IMR-90 (cell line): ENCODE measurements around the gene FAM180A. TPM values are rescaled to one million over a fixed set of nuclear protein-coding genes. Genes with fewer than 3 reads are reported as not detected.

Source experiments
- ATAC-seq: fragments of 200-7000 bp; cut with Tn5 transposase; 2 replicates; pipeline ENCODE4 v1.9.1; 2020; ENCODE audit warnings: low read depth, mild to moderate bottlenecking, moderate library complexity
- BruUV-seq: library from RNA; stranded (reverse); fragments of 400-500 nt; replicated peaks from 2 replicates; lab custom pipeline; 2021; lab: Mats Ljungman, UMichigan
- CTCF ChIA-PET: fragments of 300-600 bp; formaldehyde crosslinking; extraction: SDS; loops from one replicate; lab custom pipeline; 2021; ENCODE audit warnings: antibody characterized with exemption; lab: Yijun Ruan, JAX
- POLR2A ChIA-PET: fragments of 300-600 bp; sonication (Branson Sonifier 250); formaldehyde crosslinking; loops from one replicate; lab custom pipeline; 2022; ENCODE audit warnings: antibody characterized with exemption; ENCODE audit not compliant: unreplicated experiment; lab: Charles Lee
- DNase-seq: peaks from one replicate; pipeline ENCODE4 v3.0.0; 2013
- H2AFZ ChIP-seq: replicated peaks from 2 replicates; pipeline ENCODE3; 2013; ENCODE audit warnings: low read length, mild to moderate bottlenecking; ENCODE audit not compliant: poor library complexity
- H2AK5ac ChIP-seq: 2 replicates; pipeline ENCODE4 v1.6.1; 2013; ENCODE audit warnings: low read depth, low read length, inconsistent platforms
- H2AK9ac ChIP-seq: replicated peaks from 2 replicates; pipeline ENCODE3; 2013; ENCODE audit warnings: mild to moderate bottlenecking, low read depth, low read length, moderate library complexity; ENCODE audit not compliant: poor library complexity
- H2BK120ac ChIP-seq: 2 replicates; pipeline ENCODE4 v1.6.1; 2013; ENCODE audit warnings: low read depth, low read length, inconsistent platforms
- H2BK15ac ChIP-seq: 3 replicates; pipeline ENCODE4 v1.6.1; 2013; ENCODE audit warnings: low read depth, low read length, inconsistent platforms
- H2BK20ac ChIP-seq: 2 replicates; pipeline ENCODE4 v1.6.1; 2013; ENCODE audit warnings: low read depth, mild to moderate bottlenecking, inconsistent platforms, low read length, moderate library complexity
- H2BK5ac ChIP-seq: 2 replicates; pipeline ENCODE4 v1.6.1; 2013; ENCODE audit warnings: mild to moderate bottlenecking, low read depth, low read length, inconsistent platforms; ENCODE audit not compliant: poor library complexity, severe bottlenecking
- H3K14ac ChIP-seq: replicated peaks from 2 replicates; pipeline ENCODE4 v1.6.1; 2013; ENCODE audit warnings: low read depth, low read length, inconsistent platforms
- H3K18ac ChIP-seq: 2 replicates; pipeline ENCODE4 v1.6.1; 2013; ENCODE audit warnings: low read depth, low read length, control low read depth
- H3K23ac ChIP-seq: 2 replicates; pipeline ENCODE4 v1.6.1; 2013; ENCODE audit warnings: low read depth, low read length, inconsistent platforms
- H3K27ac ChIP-seq: 2 replicates; pipeline ENCODE4 v1.5.1; 2013; ENCODE audit warnings: mild to moderate bottlenecking, control low read depth, low read length; ENCODE audit not compliant: insufficient read depth
- H3K27me3 ChIP-seq: 2 replicates; pipeline ENCODE4 v1.6.1; 2013; ENCODE audit warnings: low read length; ENCODE audit not compliant: control insufficient read depth, insufficient read depth
- H3K36me3 ChIP-seq: 2 replicates; pipeline ENCODE4 v1.6.1; 2013; ENCODE audit warnings: low read length, mixed read lengths; ENCODE audit not compliant: control insufficient read depth, insufficient read depth
- H3K4ac ChIP-seq: 2 replicates; pipeline ENCODE4 v1.6.1; 2013; ENCODE audit warnings: low read depth, low read length, inconsistent platforms
- H3K4me1 ChIP-seq: 2 replicates; pipeline ENCODE4 v1.6.1; 2013; ENCODE audit warnings: low read length, mixed read lengths; ENCODE audit not compliant: control insufficient read depth, insufficient read depth
- H3K4me2 ChIP-seq: 2 replicates; pipeline ENCODE4 v1.6.1; 2013; ENCODE audit warnings: low read depth, mild to moderate bottlenecking, control low read depth, low read length, moderate library complexity
- H3K4me3 ChIP-seq: 2 replicates; pipeline ENCODE4 v1.5.1; 2013; ENCODE audit warnings: low read depth, mild to moderate bottlenecking, control low read depth, low read length, moderate library complexity; ENCODE audit not compliant: insufficient read depth
- H3K56ac ChIP-seq: 2 replicates; pipeline ENCODE4 v1.6.1; 2013; ENCODE audit warnings: low read length, inconsistent platforms; ENCODE audit not compliant: insufficient read depth; ENCODE audit errors: extremely low read depth
- H3K79me1 ChIP-seq, 2 experiments: 2 replicates each; pipeline ENCODE4 v1.6.1; 2013; ENCODE audit warnings: low read length in 2 of 2, inconsistent platforms in 1 of 2, low read depth in 1 of 2
- H3K9ac ChIP-seq: 2 replicates; pipeline ENCODE4 v1.6.1; 2013; ENCODE audit warnings: low read depth, low read length, control low read depth
- H3K9me1 ChIP-seq: 2 replicates; pipeline ENCODE4 v1.6.1; 2013; ENCODE audit warnings: low read length, inconsistent platforms; ENCODE audit not compliant: insufficient read depth
- H3K9me3 ChIP-seq: 2 replicates; pipeline ENCODE4 v1.6.1; 2013; ENCODE audit warnings: low read length; ENCODE audit not compliant: control insufficient read depth, insufficient read depth
- H4K20me1 ChIP-seq: 2 replicates; pipeline ENCODE4 v1.6.1; 2013; ENCODE audit warnings: low read length, inconsistent platforms; ENCODE audit not compliant: insufficient read depth
- H4K5ac ChIP-seq: 2 replicates; pipeline ENCODE4 v1.6.1; 2013; ENCODE audit warnings: mild to moderate bottlenecking, low read depth, low read length, control low read depth
- H4K8ac ChIP-seq, 2 experiments: 2 replicates each; pipeline ENCODE4 v1.6.1; 2013; ENCODE audit warnings: low read depth in 2 of 2, low read length in 2 of 2, control low read depth in 1 of 2, inconsistent platforms in 1 of 2
- H4K91ac ChIP-seq: 2 replicates; pipeline ENCODE4 v1.6.1; 2013; ENCODE audit warnings: low read depth, low read length, inconsistent platforms; ENCODE audit not compliant: insufficient read depth
- CEBPB ChIP-seq: IDR thresholded peaks from 2 replicates; pipeline ENCODE4 v1.6.1; 2012; ENCODE audit warnings: low read depth, low read length, improper control_type of control experiment
- FOS ChIP-seq: fragments of 150-350 bp; IDR thresholded peaks from 2 replicates; pipeline ENCODE4 v1.6.1; 2016; ENCODE audit warnings: low read depth, low read length
- WGBS, 2 experiments: methylation state at CpG; one replicate each; pipeline versions ENCODE4 v1.1.5 to v1.1.7; 2013; ENCODE audit warnings: missing lambda C conversion rate in 2 of 2; ENCODE audit not compliant: insufficient read length in 1 of 2; ENCODE audit errors: extremely low coverage in 2 of 2; 5-methylcytosine and 5-hydroxymethylcytosine counted together
- dilution Hi-C: fragments of 300-500 bp; cut with HindIII; formaldehyde crosslinking; loops from one replicate; pipeline ENCODE4 v1.14.3; 2018; ENCODE audit warnings: low sequenced_read_pairs; ENCODE audit not compliant: unreplicated experiment
- in situ Hi-C: fragments of 300-500 bp; cut with MboI; formaldehyde crosslinking; loops from 3 replicates; pipeline ENCODE4 v1.14.3; 2019; ENCODE audit warnings: low sequenced_read_pairs, inconsistent platforms, mixed read lengths
- intact Hi-C: fragments of 100-400 bp; cut with micrococcal nuclease; formaldehyde crosslinking; loops from 2 replicates; pipeline ENCODE4 v1.10.0; 2022
- polyA plus RNA-seq, 3 experiments: library from polyadenylated mRNA; depleted of rRNA; stranded (reverse); fragments of >200 nt; gene quantifications; 2 replicates each; pipeline ENCODE4 v1.2.3, GENCODE V29; 2012; ENCODE audit warnings: low replicate concordance in 1 of 3
- total RNA-seq: library from RNA; depleted of rRNA; stranded (reverse); fragments of >200 nt; gene quantifications from 2 replicates; pipeline ENCODE4 v1.2.3, GENCODE V29; 2012

Gene FAM180A
- total and polyA plus RNA-seq, 2 of the 4 experiments (the other 2 are of a cell fraction): 1.3 to 2.0 TPM

DNA sequence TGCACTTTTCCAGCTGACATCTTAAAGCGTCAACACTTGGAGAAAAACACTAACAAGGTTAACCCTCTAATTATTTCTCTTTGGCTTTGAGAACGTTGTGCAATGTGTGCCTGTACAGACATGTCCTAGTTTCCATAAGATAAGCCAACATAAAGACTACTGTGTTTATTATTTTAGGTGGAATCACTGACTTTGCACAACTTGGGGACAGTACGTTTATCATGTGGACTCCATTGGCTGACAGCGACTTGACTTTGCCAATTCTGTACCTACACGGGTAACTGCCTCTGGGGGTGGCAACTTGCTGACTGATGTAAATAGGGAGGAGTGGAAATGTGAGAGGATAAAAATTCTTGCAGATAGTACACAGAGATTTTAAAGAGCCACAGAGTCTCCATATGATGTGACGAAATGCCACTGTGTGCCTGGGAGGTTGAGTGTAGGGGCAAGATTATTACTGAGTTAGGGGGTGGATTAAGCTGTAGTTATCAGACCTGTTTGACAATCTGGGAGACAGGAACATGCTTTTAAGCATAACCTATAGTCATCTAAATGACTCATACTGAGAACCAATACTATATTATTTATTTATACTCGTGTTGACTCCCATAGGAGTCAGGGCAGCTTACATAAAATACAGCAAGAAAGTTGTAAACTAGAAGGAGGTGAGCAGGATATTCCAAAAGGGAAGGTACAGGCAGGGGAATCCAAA, 41.6 kb downstream of the FAM180A start:
- H3K4me1 ChIP-seq: peaks cover 10% of the 10 kb centered on the region
- no peak overlapping the region for H4K5ac ChIP-seq
- CTCF ChIA-PET: no interaction called here
- WGBS, 2 experiments: no CpG with 5 or more reads among the region's 7 CpGs
- H4K8ac ChIP-seq: peak overlapping the region in 1 of 2 experiments; percentile 31; a peak in 2 of 4 replicates
- ATAC-seq (peak; percentile 59), DNase-seq (peak; percentile 64)
- H3K14ac ChIP-seq: peak overlapping the region; percentile 29; the same call in 1 of the 2 replicates
- no peak overlapping the region for H3K9ac ChIP-seq
- dilution Hi-C loops: no loop called here
- H3K9me1 ChIP-seq: peaks cover 27% of the 10 kb centered on the region
- H2BK5ac ChIP-seq: peak overlapping the region; percentile 55
- no peaks in the 10 kb centered on the region for H4K20me1 ChIP-seq
- H4K91ac ChIP-seq: peak overlapping the region; percentile 0; the same call in 1 of the 2 replicates
- no peak overlapping the region for H3K4me3 ChIP-seq
- TF ChIP-seq FOS: no peak
- peak; percentile 80 for TF ChIP-seq CEBPB
- H3K27me3 ChIP-seq: no peaks in the 10 kb centered on the region
- intact Hi-C loops: no loop called here
- no peaks in the 10 kb centered on the region; a peak in 1 of 4 replicates for H3K79me1 ChIP-seq
- in situ Hi-C loops: no loop called here
- H3K36me3 ChIP-seq: no peaks in the 10 kb centered on the region
- POLR2A ChIA-PET: no interaction called here
- peak overlapping the region; percentile 24 for H2BK120ac ChIP-seq
- H3K27ac ChIP-seq: peak overlapping the region; percentile 7; the same call in 1 of the 2 replicates
- H2BK20ac ChIP-seq: no peak overlapping the region
- H3K56ac ChIP-seq: no peak overlapping the region
- H3K9me3 ChIP-seq: no peaks in the 10 kb centered on the region
- peak overlapping the region; percentile 42 for H3K4ac ChIP-seq
- H2AFZ ChIP-seq: no peak overlapping the region
- H3K18ac ChIP-seq: peak overlapping the region; percentile 58
- BruUV-seq: no TSS peak
- H2AK5ac ChIP-seq: peak overlapping the region; percentile 6; the same call in 1 of the 2 replicates
- H2AK9ac ChIP-seq: no peak overlapping the region
- peak overlapping the region; percentile 45; the same call in 1 of the 3 replicates for H2BK15ac ChIP-seq
- no peak overlapping the region; the same call in 1 of the 2 replicates for H3K23ac ChIP-seq
- no peak overlapping the region for H3K4me2 ChIP-seq
